Upper lobe of left lung (tissue), 6 donors: ENCODE data around the gene ARHGEF40. TPM values are rescaled to one million over a fixed set of nuclear protein-coding genes. Genes with fewer than 3 reads are reported as not detected.

Experiments
- ATAC-seq, 2 donors: fragments of 200-7000 bp; cut with Tn5 transposase; one replicate each; pipeline ENCODE4 v1.9.1; 2022; ENCODE audit warnings: mild to moderate bottlenecking in 2 of 2, moderate library complexity in 2 of 2; ENCODE audit not compliant: low FRiP score in 2 of 2
- DNase-seq, 2 donors: peaks; one replicate each; pipeline ENCODE4 v3.0.0-alpha.2; 2019 to 2020
- H3K27ac ChIP-seq, 4 donors: fragments of 200-600 bp; sonication (generic); one replicate each; pipeline ENCODE4 v1.5.1; 2016 to 2019
- H3K27me3 ChIP-seq, 4 donors: fragments of 200-600 bp; sonication (generic); one replicate each; pipeline ENCODE4 v1.5.1; 2017 to 2019
- H3K36me3 ChIP-seq, 4 donors: fragments of 200-600 bp; sonication (generic); one replicate each; pipeline ENCODE4 v1.5.1; 2016 to 2019
- H3K4me1 ChIP-seq, 4 donors: fragments of 200-600 bp; sonication (generic); one replicate each; pipeline ENCODE4 v1.5.1; 2018 to 2019
- H3K4me3 ChIP-seq, 4 donors: fragments of 200-600 bp; sonication (generic); one replicate each; pipeline ENCODE4 v1.5.1; 2017 to 2019; ENCODE audit warnings: mild to moderate bottlenecking in 2 of 4, moderate library complexity in 1 of 4
- H3K9me3 ChIP-seq, 4 donors: fragments of 200-600 bp; sonication (generic); one replicate each; pipeline ENCODE4 v1.5.1; 2018 to 2019
- CTCF ChIP-seq, 6 experiments: fragments of 450-650 bp in 4 of 6; fragments of 200-600 bp in 2 of 6; sonication (generic) in 2 of 6; IDR thresholded peaks; one replicate each; pipeline ENCODE4 v1.5.1; 2016 to 2019; ENCODE audit warnings: antibody characterized with exemption in 6 of 6
- EP300 ChIP-seq, 4 donors: sonication (generic); formaldehyde crosslinking; IDR thresholded peaks; one replicate each; pipeline ENCODE4 v1.5.1; 2017; ENCODE audit warnings: antibody characterized with exemption in 4 of 4, control low read depth in 2 of 4
- POLR2A ChIP-seq, 4 donors: fragments of 450-650 bp; IDR thresholded peaks; one replicate each; pipeline ENCODE4 v1.5.1; 2016 to 2017; ENCODE audit warnings: antibody characterized with exemption in 4 of 4, mild to moderate bottlenecking in 2 of 4
- POLR2AphosphoS5 ChIP-seq, 2 donors: sonication (generic); formaldehyde crosslinking; IDR thresholded peaks; one replicate each; pipeline ENCODE4 v1.5.1; 2017; ENCODE audit warnings: antibody characterized with exemption in 2 of 2
- whole genome bisulfite sequencing, 2 donors: methylation state at CpG; one replicate each; pipeline ENCODE4 v1.1.5; 2017 to 2018; 5-methylcytosine and 5-hydroxymethylcytosine counted together
- total RNA-seq, 6 donors: library from RNA; depleted of rRNA in 4 of 6; stranded (reverse); fragments of >200 nt in 4 of 6; gene quantifications; one replicate each; pipeline versions ENCODE4 v1.1.0 to v1.2.1, GENCODE V29; 2016 to 2021
- donor health status: DM: no; HTN: no; CAD: no; lungs with moderate emphysema.
- donor health status: DM: no; HTN: yes; CAD: no; lungs with severe emphysema.

The ARHGEF40 gene
- total RNA-seq, 6 donors from 2014 or later = 24.8 to 74.4 (median 36.0) TPM

GRCh38 chr14:21081521-21082142, 11.5 kb downstream of the ARHGEF40 start:
- 92 to 95% methylated on average over 8 to 30 of the region's 30 CpGs for whole genome bisulfite sequencing, 2 donors
- peaks cover 10 to 19% (median 12%) of the 10 kb centered on the region in 4 donors for H3K4me1 ChIP-seq
- peaks cover 5 to 96% (median 51%) of the 10 kb centered on the region in 4 donors for H3K36me3 ChIP-seq
- TF ChIP-seq EP300 (IDR thresholded peaks at IDR 0.05) (no peak), POLR2AphosphoS5 (IDR thresholded peaks at IDR 0.05) (no peak), CTCF (IDR thresholded peaks at IDR 0.05) (no peak), POLR2A (IDR thresholded peaks at IDR 0.05) (no peak)
- no peak overlapping the region for H3K4me3 ChIP-seq
- no peak overlapping the region for H3K27ac ChIP-seq
- H3K27me3 ChIP-seq = no peaks in the 10 kb centered on the region
- peak in 1 of 2 donors; percentile 73 for DNase-seq
- H3K9me3 ChIP-seq = no peaks in the 10 kb centered on the region
- no peak for ATAC-seq

GRCh38 chr14:21083565-21084325, 13.6 kb downstream of the ARHGEF40 start:
- no peaks in the 10 kb centered on the region for H3K9me3 ChIP-seq
- peaks cover 5 to 88% (median 40%) of the 10 kb centered on the region in 4 donors for H3K36me3 ChIP-seq
- peaks cover 10 to 24% (median 21%) of the 10 kb centered on the region in 4 donors for H3K4me1 ChIP-seq
- DNase-seq (peak in 1 of 2 donors; percentile 65), ATAC-seq (no peak)
- TF ChIP-seq POLR2AphosphoS5 (IDR thresholded peaks at IDR 0.05) (no peak), CTCF (IDR thresholded peaks at IDR 0.05) (no peak), EP300 (IDR thresholded peaks at IDR 0.05) (no peak), POLR2A (IDR thresholded peaks at IDR 0.05) (no peak)
- WGBS, 2 donors = 89 to 96% methylated on average over 8 to 11 of the region's 11 CpGs
- H3K27me3 ChIP-seq = no peaks in the 10 kb centered on the region
- no peak overlapping the region for H3K4me3 ChIP-seq
- H3K27ac ChIP-seq = peak overlapping the region in 1 of 4 donors; percentile 75

GRCh38 chr14:21084396-21084795, 14.3 kb downstream of the ARHGEF40 start:
- TF ChIP-seq CTCF (IDR thresholded peaks at IDR 0.05) (no peak), POLR2A (IDR thresholded peaks at IDR 0.05) (no peak), POLR2AphosphoS5 (IDR thresholded peaks at IDR 0.05) (no peak), EP300 (IDR thresholded peaks at IDR 0.05) (no peak)
- ATAC-seq (no peak), DNase-seq (no peak)
- peak overlapping the region; percentile 57 to 75 (median 72) for H3K27ac ChIP-seq
- WGBS, 2 donors = 89 to 90% methylated on average over 2 of the region's 2 CpGs
- peaks cover 7 to 88% (median 36%) of the 10 kb centered on the region in 4 donors for H3K36me3 ChIP-seq
- no peaks in the 10 kb centered on the region for H3K9me3 ChIP-seq
- no peaks in the 10 kb centered on the region for H3K27me3 ChIP-seq
- peaks cover 10 to 24% (median 21%) of the 10 kb centered on the region in 4 donors for H3K4me1 ChIP-seq
- no peak overlapping the region for H3K4me3 ChIP-seq

- Histone ChIP-seq H3K4me1 (peaks cover 10 to 24% (median 21%) of the 10 kb centered on the region in 4 donors), H3K27me3 (no peaks in the 10 kb centered on the region), H3K9me3 (no peaks in the 10 kb centered on the region), H3K4me3 (no peak overlapping the region), H3K36me3 (peaks cover 7 to 89% (median 38%) of the 10 kb centered on the region in 4 donors), H3K27ac (peak overlapping the region; percentile 57 to 75 (median 72))
- ATAC-seq = peak; percentile 21 to 48
- DNase-seq = peak; percentile 56 to 87
- WGBS, 2 donors = 53 to 68% methylated on average over 17 of the region's 17 CpGs
- TF ChIP-seq EP300 (IDR thresholded peaks at IDR 0.05) = no peak
- no peak for TF ChIP-seq POLR2A (IDR thresholded peaks at IDR 0.05)
- TF ChIP-seq CTCF (IDR thresholded peaks at IDR 0.05) = no peak
- TF ChIP-seq POLR2AphosphoS5 (IDR thresholded peaks at IDR 0.05) = peak; percentile 23 to 26
Measured at GRCh38 chr14:21084998-21085853, 15.1 kb downstream of the ARHGEF40 start.
